NCI-H1436 (cell line): ENCODE data around the gene GRID2IP.
A peak's percentile ranks its signal among the peaks of the same experiment; 100 is the strongest.

ENCODE experiments used
- DNase-seq: peaks from one replicate; lab custom pipeline; 2025; lab: John Stamatoyannopoulos, UW

Gene GRID2IP

DNA sequence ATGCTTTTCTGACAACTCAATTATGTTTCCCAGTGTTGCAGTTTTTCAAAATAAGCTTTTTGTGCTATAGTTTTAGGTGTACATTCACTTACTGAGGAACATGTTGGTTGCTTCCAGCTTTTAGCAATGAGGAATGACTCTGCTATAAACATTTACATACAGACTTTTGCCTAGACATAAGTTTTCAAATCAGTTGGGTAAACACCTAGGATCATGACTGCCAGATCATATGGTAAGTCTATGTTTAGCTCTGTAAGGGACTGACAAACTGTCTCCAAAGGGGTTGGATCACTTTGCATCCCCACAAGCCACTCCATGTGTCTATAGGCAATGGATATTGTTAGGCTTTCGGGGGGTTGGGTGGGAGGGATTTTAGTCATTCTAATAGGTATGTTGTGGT, 10.8 kb upstream of the GRID2IP start:
- no peak for DNase-seq

DNA sequence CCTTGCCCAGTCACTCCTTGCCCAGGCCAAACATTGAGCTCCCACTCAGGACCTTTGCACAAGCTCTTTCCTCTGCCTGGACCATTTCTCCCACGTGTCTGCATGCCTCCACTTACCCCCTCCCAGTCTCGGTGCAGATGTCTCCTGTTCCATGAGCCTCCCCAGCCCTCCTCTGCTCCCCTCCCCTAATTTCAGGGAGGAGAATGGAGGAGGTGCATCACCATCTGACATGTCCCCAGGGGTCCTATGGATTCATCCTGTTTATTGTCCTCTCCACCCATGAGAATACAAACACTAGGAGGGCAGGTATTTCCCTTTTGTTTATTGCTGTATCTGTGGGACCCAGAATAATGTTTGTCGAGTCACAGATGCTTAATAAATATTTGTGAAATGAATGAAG, 8.6 kb upstream of the GRID2IP start:
- no peak for DNase-seq

DNA sequence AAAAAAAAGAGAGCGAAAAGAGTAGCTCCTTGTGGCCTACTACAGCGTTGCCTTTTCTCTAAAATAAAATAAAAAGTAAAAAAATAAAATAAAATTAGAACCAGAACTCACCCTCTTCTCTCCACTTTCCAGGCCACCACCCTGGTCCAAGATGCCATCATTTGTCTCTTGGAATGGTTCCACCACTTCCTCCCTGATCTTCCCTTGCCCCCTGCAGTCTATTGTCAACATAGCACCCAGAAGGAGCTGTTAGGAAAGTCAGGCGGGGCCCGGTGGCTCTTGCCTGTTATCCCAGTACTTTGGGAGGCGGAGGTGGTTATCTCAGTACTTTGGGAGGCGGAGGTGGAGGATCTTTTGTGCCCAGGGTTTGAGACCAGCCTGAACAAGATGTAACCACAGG, 7.6 kb upstream of the GRID2IP start:
- DNase-seq = peak; percentile 34

DNA sequence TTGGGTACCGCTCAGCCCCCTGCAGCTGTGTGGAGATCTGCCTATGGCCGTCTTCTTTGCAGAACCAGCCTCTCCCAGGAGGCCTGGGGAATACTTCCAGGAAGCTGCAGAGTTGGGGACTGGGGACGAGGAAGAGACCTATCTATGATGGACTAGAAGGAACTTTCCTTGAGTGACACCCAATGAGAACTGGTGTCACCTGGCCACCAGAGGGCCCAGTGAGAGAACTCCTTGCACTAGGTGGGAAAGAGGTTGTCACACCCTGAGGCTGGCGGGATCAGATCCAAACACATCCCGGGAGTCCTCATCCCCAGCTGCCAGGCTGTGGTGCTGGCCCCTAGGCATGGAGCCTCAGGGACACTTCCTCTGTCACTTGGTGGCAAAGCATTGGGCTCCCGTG, 4.9 kb upstream of the GRID2IP start:
- no peak for DNase-seq

DNA sequence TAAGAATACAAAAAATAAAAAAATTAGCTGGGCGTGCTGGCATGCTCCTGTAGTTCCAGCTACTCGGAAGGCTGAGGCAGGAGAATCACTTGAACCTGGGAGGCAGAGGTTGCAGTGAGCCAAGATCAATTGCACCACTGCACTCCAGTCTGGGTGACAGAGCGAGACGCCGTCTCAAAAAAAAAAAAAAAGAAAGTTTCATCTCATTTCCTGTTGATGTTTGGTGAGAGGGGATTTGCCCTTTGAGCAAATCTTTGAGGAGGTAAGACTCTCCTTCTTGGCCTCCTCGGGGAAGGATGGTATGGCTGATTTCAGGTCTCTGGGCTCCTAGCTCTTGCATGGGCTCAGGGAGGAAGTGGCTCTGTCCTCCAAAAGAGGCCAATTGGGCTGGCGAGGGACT, 3.6 kb upstream of the GRID2IP start:
- no peak for DNase-seq

DNA sequence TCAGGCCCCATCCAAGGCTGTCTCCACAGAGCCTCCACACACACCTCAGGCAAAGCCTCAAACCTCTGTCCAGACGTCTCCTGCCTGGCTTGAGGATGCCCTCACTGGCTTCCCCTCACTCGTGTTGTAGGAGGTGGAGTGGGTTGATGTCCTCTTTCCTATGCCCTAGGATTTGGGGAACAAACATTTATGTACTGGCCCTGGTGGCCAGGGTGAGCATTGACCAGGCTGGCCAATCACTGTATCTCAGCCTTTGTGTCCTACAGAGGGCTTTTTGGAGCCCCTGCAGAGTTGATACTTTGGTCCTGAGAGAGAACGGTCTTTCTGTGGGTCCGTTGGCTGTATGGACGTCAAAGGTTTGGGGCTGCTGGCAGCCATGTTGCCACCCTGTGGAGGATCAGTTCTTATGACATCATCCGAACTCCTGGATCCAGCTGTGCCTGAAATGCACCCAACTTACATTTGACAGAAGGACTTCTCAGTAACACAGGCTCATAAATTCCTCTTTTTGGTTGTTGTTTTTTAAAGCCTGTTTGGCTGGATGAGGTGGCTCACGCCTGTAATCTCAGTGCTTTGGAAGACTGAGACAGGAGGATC, 2.3 kb upstream of the GRID2IP start:
- no peak for DNase-seq

DNA sequence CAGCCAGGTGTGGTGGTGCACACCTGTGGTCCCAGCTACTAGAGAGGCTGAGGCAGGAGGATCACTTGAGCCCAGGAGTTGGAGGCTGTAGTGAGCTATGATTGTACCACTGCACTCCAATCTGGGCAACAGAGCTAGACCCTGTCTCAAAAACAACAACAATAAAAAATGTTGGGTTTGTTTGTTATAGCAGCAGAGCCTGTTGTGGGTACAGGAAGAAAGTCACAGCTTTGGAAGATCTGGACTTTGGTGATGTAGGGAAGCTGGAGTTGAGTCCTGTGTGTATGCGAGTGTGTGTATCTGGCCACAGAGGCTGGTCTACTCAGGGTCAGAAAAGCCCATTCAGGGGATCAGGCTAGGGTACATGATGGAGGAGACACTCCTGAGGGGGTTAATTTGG, 3.9 kb downstream of the GRID2IP start:
- DNase-seq = no peak

DNA sequence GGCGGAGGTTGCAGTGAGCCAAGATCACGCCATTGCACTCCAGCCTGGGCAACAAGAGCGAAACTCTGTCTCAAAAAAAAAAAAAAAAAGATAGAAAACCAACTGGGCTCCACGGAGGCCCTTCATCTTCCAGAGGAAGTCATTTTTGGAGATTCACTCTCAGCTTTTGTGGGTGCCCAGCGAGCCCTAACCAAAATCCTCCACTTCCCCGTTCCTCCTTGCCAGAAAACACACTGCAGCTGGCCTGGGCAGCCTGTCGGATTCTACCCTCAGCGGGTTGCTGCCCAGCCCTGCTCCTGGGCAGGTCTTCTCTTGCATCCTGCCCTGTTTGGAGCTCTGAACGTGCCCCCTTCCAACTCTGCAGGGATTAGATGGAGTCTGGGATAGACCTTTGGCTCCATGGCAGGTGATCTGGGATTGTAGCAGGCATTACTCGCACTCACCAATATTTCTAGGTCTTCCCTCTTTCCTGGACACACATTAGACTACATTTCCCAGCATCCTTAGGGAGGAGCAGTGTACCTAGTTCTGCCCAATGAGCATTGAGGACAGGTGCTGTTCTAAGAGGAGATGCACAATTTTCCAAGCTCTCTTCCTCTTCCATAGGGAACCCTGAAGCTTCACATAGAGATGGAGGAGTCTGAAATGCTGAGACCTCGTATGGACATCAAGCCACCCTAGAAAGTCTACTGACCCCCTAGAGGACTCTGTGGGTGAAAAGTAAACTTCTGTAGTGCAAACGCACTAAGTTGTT, 4.6 kb downstream of the GRID2IP start:
- no peak for DNase-seq

DNA sequence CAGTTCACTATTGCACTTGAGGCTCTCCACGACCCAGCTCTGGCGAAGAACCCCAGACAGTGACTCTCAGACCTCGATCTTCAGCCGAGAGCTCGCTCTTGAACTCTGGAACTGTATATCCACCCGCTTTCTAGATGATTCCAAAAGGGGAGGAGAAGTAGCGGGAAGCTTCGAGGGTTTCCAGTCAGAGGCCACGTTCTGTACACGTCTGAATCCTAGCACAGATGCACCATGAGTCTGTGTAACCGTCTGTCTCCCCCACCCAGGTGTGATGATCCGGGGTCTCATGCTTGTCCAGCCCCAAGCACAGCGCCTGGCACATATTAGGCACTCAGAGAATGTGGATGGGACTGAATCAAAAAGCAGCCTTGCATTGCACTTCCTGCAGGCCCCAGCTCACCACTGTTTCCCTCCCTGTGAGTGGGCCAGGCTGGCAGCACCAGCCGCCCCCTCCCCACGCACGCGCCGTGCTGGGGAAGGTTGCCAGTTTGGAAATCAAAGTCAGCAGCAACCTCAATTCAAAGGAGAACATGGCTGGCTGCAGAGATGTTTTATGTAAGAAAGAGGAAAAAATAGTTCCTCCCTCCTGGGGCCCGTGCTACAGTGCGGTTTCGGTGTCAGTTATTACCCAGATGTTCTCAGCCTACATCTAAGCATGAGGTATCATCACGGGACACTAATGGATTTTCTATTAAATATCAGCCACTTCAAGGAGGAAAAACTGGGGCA, 5.7 kb downstream of the GRID2IP start:
- no peak for DNase-seq

DNA sequence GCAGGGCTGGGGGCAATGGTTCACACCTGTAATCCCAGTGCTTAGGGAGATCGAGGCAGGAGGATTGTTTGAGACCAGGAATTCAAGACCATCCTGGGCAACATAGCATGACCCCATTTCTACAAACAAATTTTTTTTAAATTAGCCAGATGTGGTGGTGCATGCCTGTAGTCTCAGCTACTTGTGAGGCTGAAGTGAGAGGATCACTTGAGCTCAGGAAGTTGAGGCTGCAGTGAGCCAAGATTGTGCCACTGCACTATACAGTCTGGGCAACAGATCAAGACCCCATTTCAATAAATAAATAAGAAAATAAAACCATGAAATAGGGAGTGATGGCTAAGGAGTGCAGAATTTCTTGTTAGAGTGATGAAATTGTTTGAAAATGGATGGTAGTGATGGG, 8.9 kb downstream of the GRID2IP start:
- no peak for DNase-seq

DNA sequence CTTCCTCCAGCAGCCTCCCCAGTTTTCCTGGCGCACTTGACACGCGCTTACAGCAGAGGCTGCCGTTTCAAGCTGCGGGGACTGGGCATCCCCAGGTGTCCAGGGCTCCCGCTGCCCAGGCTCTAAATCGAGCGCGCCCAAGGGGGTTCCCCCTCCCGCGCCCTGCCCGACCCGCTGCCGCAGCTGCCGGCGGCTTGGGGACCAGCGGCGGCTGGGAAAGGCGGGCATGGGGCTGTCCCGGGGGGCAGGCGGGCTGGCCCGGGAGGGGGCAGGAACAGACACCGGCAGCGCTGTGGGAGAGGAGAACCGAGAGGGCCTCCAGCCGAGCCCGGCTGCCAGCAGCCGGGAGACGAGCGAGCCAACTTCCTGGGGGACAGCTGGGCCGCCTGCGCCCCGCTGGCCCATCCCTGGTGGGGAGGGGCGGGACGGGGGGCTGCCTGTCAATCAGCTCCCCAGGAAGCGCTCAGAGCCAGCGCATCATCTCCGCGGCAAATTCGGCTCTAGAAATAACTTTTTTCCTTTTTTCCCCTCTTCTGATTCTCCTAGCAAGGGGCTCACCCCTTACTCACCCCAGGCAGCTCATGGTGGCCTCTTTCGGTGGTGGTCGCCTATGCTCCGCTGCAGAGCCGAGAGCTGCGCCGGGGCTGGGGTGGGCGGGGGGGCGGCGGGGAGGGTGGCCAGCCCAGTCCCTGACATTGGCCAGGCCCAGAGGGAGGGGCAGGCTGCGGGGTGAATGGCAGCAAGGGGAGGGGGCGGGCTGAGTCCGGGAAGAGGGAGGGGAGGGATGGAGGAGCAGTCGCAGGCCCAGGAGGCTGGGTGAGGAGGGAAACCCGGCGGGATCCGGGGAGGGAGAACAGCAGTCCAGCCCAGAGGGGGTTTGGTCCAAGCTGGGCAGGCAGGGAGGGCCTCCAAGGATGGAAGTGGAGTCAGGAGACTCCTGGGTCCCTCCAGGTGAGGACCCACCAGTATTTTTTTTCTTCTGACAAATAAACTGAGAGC, 14.7 kb downstream of the GRID2IP start:
- DNase-seq = peak; percentile 50

DNA sequence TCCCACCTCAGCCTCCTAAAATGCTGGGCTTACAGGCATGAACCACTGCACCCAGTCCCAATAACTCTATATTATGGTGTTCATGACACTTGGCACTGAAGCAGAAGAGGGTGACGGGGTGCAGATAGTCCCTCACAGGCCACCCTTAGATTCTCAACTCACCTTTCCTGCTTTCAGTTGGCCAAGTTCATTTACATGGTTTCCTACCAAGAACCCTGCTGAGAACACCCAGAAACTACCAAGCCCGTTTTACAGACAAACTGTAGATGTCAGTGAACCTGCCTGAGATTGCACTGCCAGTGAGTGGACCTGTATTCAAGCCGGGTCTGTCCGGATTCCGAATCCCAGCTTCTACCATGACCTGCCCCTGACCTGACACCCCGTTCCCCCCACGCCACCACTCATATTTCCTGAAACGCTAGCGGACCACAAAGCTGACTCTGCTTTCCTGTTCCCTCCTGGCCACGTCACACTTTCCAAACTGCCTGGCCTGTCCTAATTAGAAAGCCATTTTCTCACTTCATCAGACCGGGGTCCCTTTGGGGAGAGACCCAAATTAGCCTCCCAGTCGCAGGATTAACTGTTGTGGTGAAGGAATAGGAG, 17.3 kb downstream of the GRID2IP start:
- no peak for DNase-seq

DNA sequence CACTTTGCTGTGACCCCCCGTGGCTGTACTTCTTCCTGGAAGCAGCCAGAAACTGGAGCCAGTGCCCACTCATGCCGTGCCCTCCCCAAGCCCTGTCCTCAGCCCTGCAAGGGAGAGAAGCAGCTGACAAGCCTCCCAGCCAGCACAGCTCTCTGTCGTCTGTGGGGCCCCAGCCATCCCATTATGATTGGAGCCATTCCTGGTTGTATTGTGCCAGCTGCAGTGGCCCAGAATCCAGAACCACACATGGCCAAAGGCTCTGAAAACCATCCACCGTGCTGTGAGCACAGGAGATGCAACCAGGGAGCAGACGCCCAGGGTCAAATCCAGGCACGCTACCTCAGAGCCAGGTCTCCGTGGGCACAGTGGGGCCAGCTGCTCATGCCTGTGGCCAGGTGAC, 18.7 kb downstream of the GRID2IP start:
- DNase-seq = no peak

DNA sequence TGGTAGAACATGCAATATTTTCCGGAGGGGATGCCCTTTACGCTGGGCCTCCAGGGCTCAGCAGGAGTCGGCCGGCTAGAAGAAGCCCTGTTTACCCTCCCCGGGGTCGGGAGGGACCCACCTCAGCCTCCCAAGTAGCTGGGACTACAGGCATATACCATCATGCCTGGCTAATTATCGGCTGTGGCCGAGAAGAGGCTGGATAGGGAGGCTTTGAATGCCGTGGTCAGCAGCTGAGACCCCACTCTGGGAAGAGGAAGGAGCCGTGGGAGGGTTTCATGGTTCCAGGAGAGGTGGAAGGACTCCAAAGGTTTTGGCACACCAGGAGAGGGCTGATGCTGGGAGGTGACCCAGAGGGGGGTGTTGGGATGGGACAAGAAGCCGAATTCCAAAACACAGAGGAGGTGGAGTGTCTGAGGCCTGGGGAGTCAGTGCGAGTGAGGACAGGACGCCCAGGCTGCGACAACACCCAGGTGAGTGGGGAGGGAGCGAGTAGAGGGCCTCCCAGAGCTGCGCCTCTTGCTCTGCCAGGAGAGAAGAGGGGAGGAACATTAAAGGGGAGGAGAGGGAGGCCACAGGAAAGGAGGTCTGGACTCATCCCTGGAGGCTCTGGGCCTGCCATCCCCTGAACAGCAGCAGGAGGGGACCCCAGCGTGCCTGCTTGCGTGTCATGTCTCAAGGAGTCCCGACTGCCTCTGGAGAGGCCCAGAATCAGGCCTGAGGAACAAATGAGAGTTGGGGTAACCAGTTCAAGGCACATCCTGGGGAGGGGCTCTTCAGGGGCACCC, 19.6 kb downstream of the GRID2IP start:
- DNase-seq = no peak

DNA sequence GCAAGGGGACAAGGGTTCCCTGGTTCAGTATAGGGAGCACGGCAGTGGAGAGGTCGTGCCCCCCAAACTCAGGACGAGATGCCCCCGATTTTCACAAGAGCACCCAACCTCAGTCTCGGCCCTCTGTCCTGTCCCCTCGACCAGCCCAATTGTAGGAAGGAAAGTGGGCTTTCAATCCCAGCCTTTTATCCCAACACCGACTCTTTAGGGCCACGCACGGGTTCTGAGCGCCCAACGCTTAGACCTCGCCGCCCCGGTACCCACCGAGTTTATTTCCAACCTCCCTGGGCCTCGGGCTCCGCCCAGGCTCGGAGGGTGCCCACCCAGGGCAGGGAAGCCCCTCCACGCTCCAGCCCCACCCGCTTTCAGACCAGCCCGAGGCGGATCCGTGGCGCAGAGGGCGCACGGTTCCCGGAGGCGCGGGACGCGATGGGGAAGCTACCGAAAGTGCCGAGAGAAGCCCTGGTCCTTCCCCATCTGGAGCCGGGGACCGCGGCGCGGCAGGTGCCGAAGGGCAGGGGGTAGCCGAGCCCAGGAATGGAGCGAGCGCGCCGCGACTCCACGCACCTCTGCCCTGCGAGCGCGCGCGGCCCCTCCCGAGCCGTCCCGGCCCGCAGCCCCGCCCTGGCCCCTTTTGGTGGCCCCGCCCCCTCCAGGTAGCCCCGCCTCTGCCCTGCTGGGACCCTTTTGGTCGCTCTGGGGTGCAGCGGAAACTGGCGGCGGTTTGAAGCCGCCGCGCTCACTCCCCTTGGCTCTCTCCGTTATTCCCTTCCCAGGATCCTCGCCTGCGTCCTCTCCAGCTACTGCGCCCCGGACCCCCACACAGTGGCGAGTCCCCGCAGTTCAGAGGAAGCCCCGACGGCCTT, 20.4 kb downstream of the GRID2IP start:
- no peak for DNase-seq

DNA sequence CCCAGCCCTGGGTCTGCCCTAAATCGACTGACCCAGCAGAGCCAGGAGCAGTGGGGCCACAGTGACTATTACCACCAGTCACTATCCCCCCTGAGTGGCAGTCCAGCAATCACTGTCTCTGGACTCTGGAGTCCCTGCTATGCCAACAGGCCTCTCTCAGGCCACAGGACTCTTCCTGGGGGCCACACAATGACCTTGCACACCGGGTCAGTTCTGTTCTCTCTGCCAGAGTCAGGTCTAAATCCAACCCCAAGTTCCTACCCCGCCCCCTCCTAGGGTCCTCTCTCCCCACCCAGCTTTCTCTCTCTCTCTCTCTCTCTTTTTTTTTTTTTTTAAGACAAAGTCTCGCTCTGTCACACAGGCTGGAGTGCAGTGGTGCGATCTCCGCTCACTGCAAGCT, 21.6 kb downstream of the GRID2IP start:
- DNase-seq = no peak

DNA sequence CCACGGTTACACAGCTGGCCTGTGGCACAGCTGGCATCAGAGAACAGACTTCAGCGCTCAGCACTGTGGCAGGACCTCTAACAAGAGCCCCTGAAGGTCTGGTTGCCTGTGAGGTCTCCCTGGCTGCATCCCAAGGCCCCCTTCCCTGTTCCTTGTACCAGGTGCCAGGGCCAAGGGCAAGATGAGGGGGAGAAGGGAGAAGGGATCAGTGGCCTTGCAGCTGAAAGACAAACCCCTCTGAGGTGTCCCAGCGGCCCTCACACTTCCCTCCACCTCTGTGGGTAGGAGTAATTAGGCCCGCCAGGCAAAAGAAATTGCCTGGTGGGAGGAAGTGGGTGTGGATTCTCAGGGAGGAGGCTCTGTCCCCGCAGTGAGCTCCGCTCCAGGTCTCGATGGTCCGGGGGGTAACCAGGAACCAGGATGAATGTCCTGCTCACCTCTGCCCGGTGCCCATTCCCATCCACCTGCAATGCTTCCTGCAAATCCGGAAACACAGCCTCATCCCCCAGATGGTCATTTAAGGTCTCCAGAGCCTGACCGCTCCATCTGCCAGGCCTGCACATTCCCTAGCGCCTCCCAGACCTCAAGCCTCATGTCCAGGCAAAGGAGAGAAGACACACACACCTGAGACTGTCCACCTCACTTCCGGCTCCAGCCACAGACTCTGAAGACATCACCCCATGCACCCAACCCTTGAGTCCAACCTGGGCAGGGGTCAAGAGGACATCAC, 22.7 kb downstream of the GRID2IP start:
- no peak for DNase-seq

DNA sequence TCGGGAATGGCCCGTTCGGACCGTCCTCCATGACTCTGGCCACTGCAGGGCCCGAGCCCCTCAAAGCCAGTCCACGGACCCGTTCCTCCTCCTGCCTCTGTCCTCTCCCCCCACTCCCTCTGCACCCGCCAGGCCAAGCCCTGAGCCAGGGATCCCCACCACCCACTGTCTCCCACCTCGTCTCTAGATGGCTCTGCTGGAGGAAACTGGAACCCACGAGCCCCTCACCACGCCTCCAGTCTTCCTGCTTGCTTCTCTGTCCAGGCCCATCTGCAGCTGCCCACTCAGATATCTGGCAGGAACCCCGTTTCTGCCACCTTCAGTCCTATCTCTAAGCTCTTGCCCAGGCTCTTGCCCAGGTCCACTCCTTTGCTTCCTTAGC, 24.3 kb downstream of the GRID2IP start:
- no peak for DNase-seq
